SK-N-SH treated with all-trans-retinoic acid at 6 μM for 48 hours (cell line): ENCODE results near the gene YPEL4.

ENCODE experiments used
- CREB5 ChIP-seq: fragments of 250-450 bp; sonication (Bioruptor Pico); IDR thresholded peaks from 2 replicates; pipeline ENCODE4 v1.5.1; 2020; ENCODE audit warnings: low read depth, mild to moderate bottlenecking, moderate library complexity
- OSR1 ChIP-seq: fragments of 250-450 bp; sonication (Bioruptor Pico); IDR thresholded peaks from 2 replicates; pipeline ENCODE4 v1.8.0; 2022; ENCODE audit warnings: moderate library complexity, mild to moderate bottlenecking, inconsistent platforms
- POU6F1 ChIP-seq: fragments of 250-450 bp; sonication (Bioruptor Pico); IDR thresholded peaks from 2 replicates; pipeline ENCODE4 v1.8.0; 2021; ENCODE audit warnings: low read depth, mild to moderate bottlenecking, moderate library complexity, borderline replicate concordance
- TOX ChIP-seq: fragments of 250-450 bp; sonication (Bioruptor Pico); IDR thresholded peaks from 2 replicates; pipeline ENCODE4 v1.8.0; 2021; ENCODE audit warnings: mild to moderate bottlenecking, moderate library complexity, borderline replicate concordance
- ZNF8 ChIP-seq: fragments of 450-650 bp; formaldehyde crosslinking; IDR thresholded peaks from 2 replicates; pipeline ENCODE4 v1.5.0; 2020; ENCODE audit warnings: mild to moderate bottlenecking, moderate library complexity

GRCh38 chr11:57615308-57615707 lies 34.4 kb downstream of the YPEL4 start:
- no peak for TF ChIP-seq CREB5
- no peak for TF ChIP-seq ZNF8 (CRISPR knock-in tag)
- no peak for TF ChIP-seq TOX (CRISPR knock-in tag)
- no peak for TF ChIP-seq POU6F1
- TF ChIP-seq OSR1: no peak
